ENCODE data around the gene PAH. TPM values are rescaled to one million over a fixed set of nuclear protein-coding genes. Genes with fewer than 3 reads are reported as not detected.
A peak's percentile ranks its signal among the peaks of the same experiment; 100 is the strongest.

Gene PAH
- polyA plus RNA-seq, 5 donors: 0.05 to 6.3 (median 0.31) TPM

DNA sequence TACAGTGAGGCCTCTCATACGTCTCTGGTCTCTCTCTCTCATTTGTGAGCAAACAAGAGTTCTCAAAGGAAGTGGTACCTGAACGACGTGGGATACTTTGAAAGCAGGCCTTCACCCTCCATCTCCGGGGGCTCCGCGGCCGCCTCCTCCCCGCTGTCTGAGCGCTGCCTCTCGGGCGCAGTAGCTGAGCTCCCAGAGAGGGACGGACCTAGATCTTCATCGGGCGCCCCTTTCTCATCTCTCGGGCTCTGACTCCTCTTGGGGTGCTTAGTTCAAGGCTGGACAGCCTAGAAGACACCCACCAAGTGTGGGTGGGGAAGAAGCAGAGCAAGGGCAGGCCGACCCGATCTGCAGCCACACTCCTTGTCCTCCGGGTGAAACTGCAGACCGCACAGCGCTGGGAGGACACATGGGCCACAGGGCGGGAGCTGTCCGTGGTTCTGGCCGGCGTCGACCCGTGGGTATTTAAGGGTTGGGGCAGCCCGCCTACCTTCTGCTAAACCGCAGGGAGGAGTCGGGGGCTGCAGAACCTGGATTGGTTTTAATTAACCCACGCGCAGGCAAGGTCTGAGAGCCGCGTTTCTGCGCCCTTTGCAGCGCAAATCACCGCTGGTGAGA is 92.7 kb downstream of the PAH start:
- peak; percentile 19 to 27 for DNase-seq

DNA sequence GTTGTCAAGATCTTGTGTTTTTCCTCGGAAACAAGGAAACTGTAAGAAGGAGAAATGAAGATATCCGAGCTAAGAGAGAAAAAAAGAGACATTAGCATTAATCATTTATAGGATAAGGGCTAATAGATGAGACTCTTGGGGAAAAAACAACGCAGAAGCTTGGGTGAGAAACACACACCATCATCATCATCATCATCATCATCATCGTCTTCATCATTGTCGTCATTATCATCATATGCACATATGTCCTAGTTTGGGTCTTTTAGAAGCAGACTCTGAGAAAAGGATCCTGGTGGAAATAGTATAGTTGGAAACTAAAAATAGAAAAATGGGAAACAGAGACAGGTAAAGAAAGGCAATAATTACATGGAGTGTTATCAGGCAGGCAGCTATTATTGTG is 95.9 kb downstream of the PAH start:
- DNase-seq: no peak

DNA sequence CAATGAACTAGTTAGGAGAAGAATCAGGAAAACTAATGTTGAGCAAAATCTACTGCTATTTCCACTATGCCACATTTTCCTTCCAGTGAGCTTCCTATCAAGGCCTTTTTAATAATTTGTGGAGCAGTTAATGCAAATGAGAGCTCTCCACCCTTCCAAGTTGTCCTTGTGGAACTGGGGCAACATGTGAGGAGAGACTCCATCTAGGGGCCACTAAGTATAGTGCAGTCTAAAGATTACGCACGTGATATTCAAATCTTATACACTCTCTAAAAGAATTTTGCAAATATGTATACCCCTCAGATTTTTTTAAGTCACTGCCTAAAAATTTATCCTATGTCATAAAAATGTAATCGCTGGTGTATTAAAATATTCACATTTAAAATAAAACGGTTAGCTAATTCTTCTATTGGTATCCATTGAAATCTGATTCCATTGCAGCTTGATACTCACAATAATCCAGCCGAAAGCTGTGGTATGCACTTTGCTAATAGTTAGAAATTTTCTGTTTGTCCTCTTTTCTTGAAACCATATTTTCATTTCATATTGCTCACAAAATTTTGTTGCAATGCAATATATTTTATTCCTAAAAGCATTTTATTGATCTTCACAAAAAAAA is 100.1 kb downstream of the PAH start:
- no peak for DNase-seq

DNA sequence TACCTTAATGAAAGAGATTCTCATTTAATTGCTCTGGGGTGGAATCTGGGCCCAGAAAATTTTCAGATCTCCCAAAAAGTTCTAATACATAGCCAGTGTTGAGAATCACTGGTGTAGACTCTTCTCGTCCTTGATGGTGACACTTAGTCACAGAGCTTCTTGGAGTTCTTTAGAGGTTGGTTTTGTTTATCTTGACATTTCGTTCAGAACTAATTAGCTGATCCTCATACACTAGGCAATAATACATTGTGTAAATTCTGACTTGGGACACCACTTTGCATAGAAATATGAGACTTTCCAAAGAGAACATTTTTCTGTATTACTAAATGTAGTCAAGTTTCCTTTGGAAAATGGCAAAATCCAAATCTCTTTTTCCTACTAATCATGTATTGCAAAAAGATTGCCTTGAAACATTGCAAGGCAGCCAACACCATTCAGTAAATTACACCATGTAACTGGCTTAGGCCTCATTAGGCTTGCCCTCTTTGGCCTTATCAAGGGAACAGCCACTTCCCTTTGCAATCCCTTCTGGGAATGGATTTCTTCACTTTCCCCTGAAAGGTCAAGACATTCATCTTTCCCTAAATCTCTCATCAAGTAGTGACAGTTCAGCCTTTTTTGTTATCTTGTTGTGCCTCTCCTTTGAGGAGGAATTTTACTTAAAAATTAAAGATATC is 102.2 kb downstream of the PAH start:
- no peak for DNase-seq

DNA sequence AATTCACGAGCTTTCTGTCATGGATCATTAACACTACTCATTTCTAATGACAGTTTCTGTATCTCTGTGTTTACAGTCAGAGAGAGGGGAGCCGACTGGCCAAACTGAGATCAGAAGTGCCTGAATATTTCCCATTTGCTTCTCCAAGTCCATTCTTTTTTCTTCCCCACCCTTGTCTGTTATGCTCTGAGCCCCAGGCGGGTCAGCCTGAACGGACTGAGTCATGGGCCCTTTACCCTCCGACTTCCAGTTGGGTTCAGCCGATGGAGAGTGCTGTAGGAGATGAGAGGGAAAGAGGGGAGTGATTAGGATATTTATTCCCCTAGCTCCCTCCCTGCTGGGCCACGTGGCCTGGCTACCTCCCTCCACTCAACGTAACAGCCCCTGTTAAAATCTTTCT is 104.7 kb downstream of the PAH start:
- DNase-seq: no peak

DNA sequence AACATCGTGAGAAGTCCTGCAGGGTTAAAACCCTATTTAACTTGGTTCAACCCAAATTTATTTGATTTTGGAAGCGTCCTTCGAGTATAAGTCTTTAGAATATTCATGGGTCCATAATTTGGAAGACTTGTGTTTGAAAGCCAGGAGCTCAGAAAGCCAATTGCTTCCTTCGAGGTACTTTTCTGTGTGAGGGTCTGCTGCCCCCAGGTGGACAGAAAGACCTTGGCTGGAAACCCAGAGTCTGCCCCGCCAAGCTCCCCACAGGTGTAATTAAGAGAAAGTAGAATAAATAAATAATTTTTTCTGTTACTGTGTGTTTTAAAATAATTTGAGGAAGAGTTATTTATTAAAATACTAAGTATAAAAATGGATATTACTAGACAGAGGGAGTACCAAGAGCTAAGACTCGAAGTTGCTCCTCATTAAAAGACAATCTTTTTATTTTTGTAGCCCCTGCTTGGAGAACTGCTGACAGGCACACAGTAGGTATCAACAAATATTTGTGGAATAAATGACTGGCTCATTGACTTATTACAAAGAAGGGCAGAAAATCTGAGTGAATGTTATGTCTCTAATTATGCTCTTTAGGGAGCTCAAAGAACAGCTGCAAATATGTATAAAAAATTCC is 105.8 kb downstream of the PAH start:
- peak in 1 of 2 donors; percentile 4 for DNase-seq

DNA sequence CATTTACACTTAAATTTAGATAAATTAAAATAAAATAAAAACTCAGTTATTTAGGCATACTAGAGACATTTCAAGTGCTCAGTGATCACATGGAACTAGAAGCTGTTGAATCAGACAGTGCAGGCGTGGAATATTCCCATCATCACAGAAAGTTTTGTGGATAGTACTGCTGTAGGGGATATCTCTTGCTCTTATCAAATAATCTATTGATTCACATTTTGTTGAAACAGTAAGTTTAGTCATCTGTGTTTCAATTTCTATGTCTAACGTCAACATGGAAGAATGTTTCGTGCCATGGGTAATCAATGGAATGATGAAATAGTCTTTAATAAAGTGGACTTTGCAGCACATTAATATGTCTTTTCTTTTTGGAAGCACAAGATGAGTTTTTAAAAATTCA is 108.6 kb downstream of the PAH start:
- no peak for DNase-seq

DNA sequence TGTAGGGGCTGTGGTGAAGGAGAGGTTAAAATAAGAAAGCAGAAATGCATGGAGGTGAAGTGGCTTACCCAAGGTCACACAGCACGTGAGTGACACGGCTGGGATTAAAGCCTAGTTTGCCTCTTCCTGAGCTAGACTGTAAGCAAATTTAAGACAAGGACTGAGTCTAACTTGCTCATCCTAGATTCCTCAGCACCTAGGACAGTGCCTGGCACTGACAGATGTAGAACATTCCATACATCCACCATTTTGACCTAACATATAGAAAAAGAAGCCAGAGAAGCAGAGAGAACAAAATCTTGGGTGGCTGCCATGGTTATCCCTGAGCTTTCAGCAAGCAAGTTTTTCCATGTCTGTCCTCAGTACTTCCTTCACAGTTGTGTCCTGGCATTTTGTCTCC is 110.5 kb downstream of the PAH start:
- no peak for DNase-seq

DNA sequence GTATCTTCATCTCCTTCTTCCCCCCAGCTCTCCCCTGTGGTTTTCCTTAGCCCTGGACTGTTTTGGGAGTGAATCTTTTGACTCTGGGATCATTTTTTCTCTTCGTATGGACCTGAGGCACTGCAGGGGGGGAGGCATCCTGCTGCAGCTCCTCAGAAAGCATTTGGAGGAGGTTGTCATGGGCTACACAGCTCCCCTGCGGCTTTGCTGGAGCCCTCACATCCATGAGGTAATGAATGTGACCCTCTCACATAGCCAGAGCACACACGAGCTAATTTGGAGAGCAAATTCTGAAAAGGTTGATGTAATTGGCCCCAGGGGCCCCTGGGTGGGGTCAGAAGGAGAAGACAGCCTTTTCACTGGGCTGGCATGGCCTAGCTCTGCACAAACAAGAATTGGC is 110.9 kb downstream of the PAH start:
- no peak for DNase-seq

DNA sequence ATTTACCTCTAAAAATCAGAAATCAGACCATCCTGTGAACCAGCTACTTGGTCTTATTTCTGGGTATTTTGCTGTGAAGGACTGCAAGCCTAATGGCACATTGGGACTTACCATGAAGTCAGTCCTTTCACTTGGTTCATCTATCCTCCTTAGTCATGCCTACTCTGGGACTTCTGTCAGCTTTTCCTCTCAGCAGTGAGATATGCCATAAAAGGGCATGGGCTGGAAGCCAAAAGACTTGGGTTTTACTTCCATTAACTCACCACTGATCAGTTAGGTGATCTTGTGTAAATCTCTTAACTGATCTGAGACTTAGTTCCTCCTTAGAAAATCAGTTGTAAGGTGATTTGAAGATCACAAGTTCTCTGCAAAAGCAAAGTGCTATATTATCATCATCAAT is 116.5 kb downstream of the PAH start:
- DNase-seq: no peak

DNA sequence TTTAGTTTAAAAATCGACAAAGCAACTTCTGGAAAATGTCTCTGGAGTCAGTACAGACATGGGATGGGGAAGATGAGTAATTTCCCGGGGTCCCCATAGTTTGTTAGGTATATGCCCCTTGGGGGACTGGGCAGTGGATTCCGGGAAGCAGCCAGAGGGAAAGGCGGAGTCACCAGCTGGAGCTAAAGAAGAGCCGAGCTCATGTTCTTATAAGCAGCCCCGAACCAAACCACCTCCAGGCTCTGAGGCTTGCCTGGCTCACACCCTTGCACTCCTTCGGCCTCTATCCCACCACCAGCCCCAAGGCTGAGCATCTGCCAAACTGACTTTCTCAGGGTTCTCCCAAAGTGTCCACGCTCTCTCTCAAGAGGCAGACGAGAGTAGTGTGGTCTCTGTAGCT is 117.8 kb downstream of the PAH start:
- DNase-seq: no peak

DNA sequence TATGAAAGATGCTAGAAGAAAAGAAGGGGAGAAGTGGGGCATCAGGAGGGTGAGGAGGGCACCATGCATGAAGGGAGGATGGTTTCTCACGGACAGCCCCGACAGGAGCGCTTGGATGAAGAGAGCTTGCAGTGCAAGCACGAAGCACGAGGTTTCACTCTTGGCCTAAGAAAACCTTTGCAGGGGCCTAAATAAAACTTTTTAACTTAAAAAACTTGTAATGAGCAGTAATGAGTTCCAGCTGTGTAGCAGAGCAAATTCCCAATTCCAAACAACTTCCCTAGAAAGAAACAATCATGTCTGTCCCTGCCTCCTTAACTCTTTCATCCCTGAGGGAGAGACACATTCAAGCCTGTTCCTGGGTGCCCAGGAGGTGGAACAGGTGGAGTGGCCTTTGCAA is 119.5 kb downstream of the PAH start:
- DNase-seq: no peak

DNA sequence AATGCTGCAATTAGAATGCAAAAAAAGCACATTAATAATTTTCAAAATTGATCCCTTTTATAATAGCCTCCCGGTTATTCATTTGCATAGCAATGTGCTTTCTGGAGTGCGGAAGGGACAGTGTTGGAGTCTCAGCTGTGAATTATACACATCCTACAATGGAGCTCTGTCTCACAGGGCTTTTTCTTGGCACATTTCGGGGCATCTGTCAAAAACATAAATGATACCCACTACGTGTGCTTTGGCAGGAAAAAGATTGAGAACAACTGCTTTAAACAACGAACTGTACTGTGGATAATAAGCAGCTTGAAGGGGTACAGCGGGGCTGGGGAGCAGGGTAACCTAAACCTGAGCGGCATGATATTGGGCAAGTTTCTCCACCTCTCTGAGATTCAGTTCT is 123.1 kb downstream of the PAH start:
- DNase-seq: no peak

Other genes starting within 250 kb of the PAH start
- 1 to 10 TPM; 1.9 to 5.6 (median 2.7) TPM for gene ASCL1, start 40.4 kb upstream of the PAH start, polyA plus RNA-seq (ENCODE audit: insufficient read depth in 1 of 5, insufficient read length in 5 of 5, low replicate concordance in 1 of 5)

Measured in right lung (tissue), 5 donors.